ENCODE data around the gene LACTBL1. TPM values are rescaled to one million over a fixed set of nuclear protein-coding genes. Genes with fewer than 3 reads are reported as not detected.

The LACTBL1 gene
- total RNA-seq, 1 donor from 2014 or later = not detected

- ATAC-seq (ENCODE audit: low read depth) (no peak), DNase-seq (no peak)
- peaks cover 1% of the 10 kb centered on the region for H3K27me3 Mint-ChIP-seq
- CTCF ChIA-PET = no interaction called here
- intact Hi-C loops (cut with micrococcal nuclease) = no loop called here
- TF ChIP-seq, protein P1, sequence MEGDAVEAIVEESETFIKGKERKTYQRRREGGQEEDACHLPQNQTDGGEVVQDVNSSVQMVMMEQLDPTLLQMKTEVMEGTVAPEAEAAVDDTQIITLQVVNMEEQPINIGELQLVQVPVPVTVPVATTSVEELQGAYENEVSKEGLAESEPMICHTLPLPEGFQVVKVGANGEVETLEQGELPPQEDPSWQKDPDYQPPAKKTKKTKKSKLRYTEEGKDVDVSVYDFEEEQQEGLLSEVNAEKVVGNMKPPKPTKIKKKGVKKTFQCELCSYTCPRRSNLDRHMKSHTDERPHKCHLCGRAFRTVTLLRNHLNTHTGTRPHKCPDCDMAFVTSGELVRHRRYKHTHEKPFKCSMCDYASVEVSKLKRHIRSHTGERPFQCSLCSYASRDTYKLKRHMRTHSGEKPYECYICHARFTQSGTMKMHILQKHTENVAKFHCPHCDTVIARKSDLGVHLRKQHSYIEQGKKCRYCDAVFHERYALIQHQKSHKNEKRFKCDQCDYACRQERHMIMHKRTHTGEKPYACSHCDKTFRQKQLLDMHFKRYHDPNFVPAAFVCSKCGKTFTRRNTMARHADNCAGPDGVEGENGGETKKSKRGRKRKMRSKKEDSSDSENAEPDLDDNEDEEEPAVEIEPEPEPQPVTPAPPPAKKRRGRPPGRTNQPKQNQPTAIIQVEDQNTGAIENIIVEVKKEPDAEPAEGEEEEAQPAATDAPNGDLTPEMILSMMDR (IDR thresholded peaks at IDR 0.05) = no peak
- H3K27ac Mint-ChIP-seq = no peak overlapping the region
- H3K36me3 Mint-ChIP-seq (ENCODE audit: low read depth) = no peaks in the 10 kb centered on the region
- H3K4me3 Mint-ChIP-seq = no peak overlapping the region
- no peaks in the 10 kb centered on the region for H3K4me1 Mint-ChIP-seq
- POLR2A ChIA-PET = interaction anchor here (0.6 kb wide), 1 partner anchor 992 kb away, joined by 3 read pairs; no protein-coding TSS in a partner anchor
- H3K9me3 Mint-ChIP-seq = no peaks in the 10 kb centered on the region
Measured at GRCh38 chr1:22910986-22911651, 61.5 kb downstream of the LACTBL1 start.

- no peaks in the 10 kb centered on the region for H3K4me1 Mint-ChIP-seq
Measured at GRCh38 chr1:22910286-22910685, 62.4 kb downstream of the LACTBL1 start.

GRCh38 chr1:22908880-22909426 is 63.7 kb downstream of the LACTBL1 start:
- peaks cover 1% of the 10 kb centered on the region for H3K27me3 Mint-ChIP-seq
- POLR2A ChIA-PET = no interaction called here
- ATAC-seq (ENCODE audit: low read depth) = no peak
- H3K4me1 Mint-ChIP-seq = no peaks in the 10 kb centered on the region
- H3K9me3 Mint-ChIP-seq = no peaks in the 10 kb centered on the region
- no peak for DNase-seq
- H3K27ac Mint-ChIP-seq = no peak overlapping the region
- CTCF ChIA-PET = no interaction called here
- H3K4me3 Mint-ChIP-seq = no peak overlapping the region
- H3K36me3 Mint-ChIP-seq (ENCODE audit: low read depth) = no peaks in the 10 kb centered on the region
- TF ChIP-seq, protein P1 (IDR thresholded peaks at IDR 0.05) = no peak
- intact Hi-C loops (cut with micrococcal nuclease) = no loop called here

More at GRCh38 chr1:22910286-22910685, 62.4 kb downstream of the LACTBL1 start:
- DNase-seq (no peak), ATAC-seq (ENCODE audit: low read depth) (no peak)
- Mint-ChIP-seq H3K27me3 (peaks cover 1% of the 10 kb centered on the region), H3K4me3 (no peak overlapping the region), H3K36me3 (ENCODE audit: low read depth) (no peaks in the 10 kb centered on the region), H3K9me3 (no peaks in the 10 kb centered on the region), H3K27ac (no peak overlapping the region)
- TF ChIP-seq, protein P1 (IDR thresholded peaks at IDR 0.05) = no peak
- intact Hi-C loops (cut with micrococcal nuclease) = no loop called here
- ChIA-PET CTCF (no interaction called here), POLR2A (no interaction called here)

GRCh38 chr1:22907528-22907927 is 65.1 kb downstream of the LACTBL1 start:
- intact Hi-C loops (cut with micrococcal nuclease) = no loop called here
- ChIA-PET POLR2A (no interaction called here), CTCF (no interaction called here)
- ATAC-seq (ENCODE audit: low read depth) (no peak), DNase-seq (no peak)
- no peaks in the 10 kb centered on the region for H3K36me3 Mint-ChIP-seq (ENCODE audit: low read depth)
- peaks cover 1% of the 10 kb centered on the region for H3K27me3 Mint-ChIP-seq
- no peak overlapping the region for H3K4me3 Mint-ChIP-seq
- no peaks in the 10 kb centered on the region for H3K9me3 Mint-ChIP-seq
- no peaks in the 10 kb centered on the region for H3K4me1 Mint-ChIP-seq
- no peak overlapping the region for H3K27ac Mint-ChIP-seq
- TF ChIP-seq, protein P1 (IDR thresholded peaks at IDR 0.05) = no peak

DNA sequence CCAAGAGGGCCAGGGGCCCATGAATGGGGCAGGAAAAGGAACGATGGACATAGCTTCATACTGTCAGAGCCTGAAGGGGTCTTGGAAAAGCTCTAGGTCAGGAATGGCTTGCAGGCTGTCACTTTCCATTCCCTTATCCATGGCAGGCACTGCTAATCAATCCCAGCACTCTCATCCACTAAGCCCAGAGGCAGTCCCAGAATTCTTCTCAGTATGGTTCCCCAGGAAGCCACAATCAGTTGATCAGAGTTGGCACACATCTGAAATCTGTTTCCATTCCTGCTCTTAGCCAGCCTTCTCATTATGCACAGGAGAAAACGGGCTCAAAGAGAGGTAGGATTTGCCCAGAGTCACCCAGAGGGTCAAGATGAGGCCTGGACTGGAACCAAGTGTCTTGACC is 65.7 kb downstream of the LACTBL1 start:
- Mint-ChIP-seq H3K9me3 (no peaks in the 10 kb centered on the region), H3K27ac (no peak overlapping the region), H3K36me3 (ENCODE audit: low read depth) (no peaks in the 10 kb centered on the region), H3K4me1 (no peaks in the 10 kb centered on the region), H3K4me3 (no peak overlapping the region), H3K27me3 (peaks cover 1% of the 10 kb centered on the region)
- ChIA-PET POLR2A (no interaction called here), CTCF (no interaction called here)
- ATAC-seq (ENCODE audit: low read depth) (no peak), DNase-seq (no peak)
- TF ChIP-seq, protein P1 (IDR thresholded peaks at IDR 0.05) = no peak
- intact Hi-C loops (cut with micrococcal nuclease) = no loop called here

Data from activated B cell treated with CpG ODN at 0.5 μM for 24 hours (primary cell).